Chondrocyte (in vitro differentiated cells): Measurements from ENCODE around the gene SETX. TPM values are rescaled to one million over a fixed set of nuclear protein-coding genes. Genes with fewer than 3 reads are reported as not detected.

Experiments
- DNase-seq: peaks from one replicate; pipeline ENCODE4 v3.0.0; 2021; ENCODE audit warnings: mixed read lengths, low spot score
- H3K27ac Mint-ChIP-seq: one replicate; pipeline ENCODE4 v1.8.0; 2021; ENCODE audit warnings: mild to moderate bottlenecking, moderate library complexity, mixed read lengths; ENCODE audit not compliant: unreplicated experiment
- H3K27me3 Mint-ChIP-seq: 2 replicates; pipeline ENCODE4 v1.8.0; 2021; ENCODE audit warnings: low read depth, mixed read lengths
- H3K36me3 Mint-ChIP-seq: 2 replicates; pipeline ENCODE4 v1.8.0; 2021; ENCODE audit warnings: low read depth, mixed read lengths
- H3K4me1 Mint-ChIP-seq: 2 replicates; pipeline ENCODE4 v1.8.0; 2021; ENCODE audit warnings: low read depth, mild to moderate bottlenecking, mixed read lengths
- H3K4me3 Mint-ChIP-seq: one replicate; pipeline ENCODE4 v1.8.0; 2021; ENCODE audit warnings: mild to moderate bottlenecking, moderate library complexity, mixed read lengths; ENCODE audit not compliant: unreplicated experiment
- H3K9me3 Mint-ChIP-seq: 2 replicates; pipeline ENCODE4 v1.8.0; 2021; ENCODE audit warnings: low read depth, mixed read lengths
- total RNA-seq: library from RNA; stranded (reverse); gene quantifications from 3 replicates; pipeline ENCODE4 v1.2.1, GENCODE V29; 2021
- TF ChIP-seq, protein P1 (sequence below): fragments of 200-600 bp; sonication (generic); IDR thresholded peaks from 2 replicates; pipeline ENCODE4 v1.5.0; 2021; ENCODE audit warnings: antibody characterized with exemption, mild to moderate bottlenecking, moderate library complexity

Gene SETX
- total RNA-seq, 1 donor from 2014 or later, result 40.0 TPM

DNA sequence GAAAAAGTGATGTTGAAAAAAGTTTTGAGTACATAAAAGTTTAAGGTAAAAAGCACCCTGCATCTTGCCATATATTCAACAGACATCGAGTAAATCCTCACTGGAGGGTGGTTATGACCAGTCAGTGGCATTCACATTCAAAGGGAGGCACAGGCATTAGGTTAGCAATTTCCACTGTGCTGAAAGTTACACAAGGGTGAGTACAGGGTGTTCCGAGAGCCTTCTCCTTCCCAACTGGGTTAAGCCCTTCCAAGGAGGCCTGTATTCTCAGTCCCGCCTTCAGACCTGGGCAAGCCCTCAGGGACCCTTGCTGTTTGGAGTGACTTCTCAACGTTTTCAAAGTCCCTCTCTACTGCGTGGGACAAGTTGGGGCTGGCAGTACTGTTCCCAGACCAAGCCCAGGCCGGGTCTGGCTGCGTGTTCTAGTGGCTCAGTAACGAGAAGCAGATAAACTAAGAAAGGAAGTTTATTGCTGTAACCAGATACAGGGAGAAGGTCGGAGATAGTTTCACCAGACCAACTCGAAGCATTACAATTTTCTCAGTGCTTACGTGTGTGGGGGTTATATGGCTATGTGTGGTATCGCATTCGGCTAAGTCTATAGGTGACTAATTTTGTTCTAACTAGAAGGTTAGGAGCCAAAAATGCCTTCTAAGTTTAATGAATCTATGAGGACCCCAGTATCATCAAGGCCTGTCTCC, 13.0 kb upstream of the SETX start:
- H3K27ac Mint-ChIP-seq, result no peak overlapping the region
- peaks cover 2% of the 10 kb centered on the region for H3K36me3 Mint-ChIP-seq
- TF ChIP-seq, protein P1, sequence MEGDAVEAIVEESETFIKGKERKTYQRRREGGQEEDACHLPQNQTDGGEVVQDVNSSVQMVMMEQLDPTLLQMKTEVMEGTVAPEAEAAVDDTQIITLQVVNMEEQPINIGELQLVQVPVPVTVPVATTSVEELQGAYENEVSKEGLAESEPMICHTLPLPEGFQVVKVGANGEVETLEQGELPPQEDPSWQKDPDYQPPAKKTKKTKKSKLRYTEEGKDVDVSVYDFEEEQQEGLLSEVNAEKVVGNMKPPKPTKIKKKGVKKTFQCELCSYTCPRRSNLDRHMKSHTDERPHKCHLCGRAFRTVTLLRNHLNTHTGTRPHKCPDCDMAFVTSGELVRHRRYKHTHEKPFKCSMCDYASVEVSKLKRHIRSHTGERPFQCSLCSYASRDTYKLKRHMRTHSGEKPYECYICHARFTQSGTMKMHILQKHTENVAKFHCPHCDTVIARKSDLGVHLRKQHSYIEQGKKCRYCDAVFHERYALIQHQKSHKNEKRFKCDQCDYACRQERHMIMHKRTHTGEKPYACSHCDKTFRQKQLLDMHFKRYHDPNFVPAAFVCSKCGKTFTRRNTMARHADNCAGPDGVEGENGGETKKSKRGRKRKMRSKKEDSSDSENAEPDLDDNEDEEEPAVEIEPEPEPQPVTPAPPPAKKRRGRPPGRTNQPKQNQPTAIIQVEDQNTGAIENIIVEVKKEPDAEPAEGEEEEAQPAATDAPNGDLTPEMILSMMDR, result no peak
- H3K9me3 Mint-ChIP-seq, result no peaks in the 10 kb centered on the region
- H3K4me3 Mint-ChIP-seq, result no peak overlapping the region
- no peak for DNase-seq
- H3K27me3 Mint-ChIP-seq, result no peaks in the 10 kb centered on the region
- H3K4me1 Mint-ChIP-seq, result peaks cover 3% of the 10 kb centered on the region

- no peak overlapping the region for H3K4me3 Mint-ChIP-seq
- no peaks in the 10 kb centered on the region for H3K4me1 Mint-ChIP-seq
- DNase-seq, result no peak
- H3K36me3 Mint-ChIP-seq, result peaks cover 2% of the 10 kb centered on the region
- no peak overlapping the region for H3K27ac Mint-ChIP-seq
- no peaks in the 10 kb centered on the region for H3K9me3 Mint-ChIP-seq
- TF ChIP-seq, protein P1, result no peak
- no peaks in the 10 kb centered on the region for H3K27me3 Mint-ChIP-seq
Observed at GRCh38 chr9:132366481-132366880, 11.7 kb upstream of the SETX start.

- H3K36me3 Mint-ChIP-seq, result peaks cover 2% of the 10 kb centered on the region
- DNase-seq, result no peak
- H3K9me3 Mint-ChIP-seq, result no peaks in the 10 kb centered on the region
- TF ChIP-seq, protein P1, result no peak
- H3K4me3 Mint-ChIP-seq, result no peak overlapping the region
- H3K4me1 Mint-ChIP-seq, result no peaks in the 10 kb centered on the region
- H3K27me3 Mint-ChIP-seq, result no peaks in the 10 kb centered on the region
- no peak overlapping the region for H3K27ac Mint-ChIP-seq
Observed at GRCh38 chr9:132365986-132366385, 11.2 kb upstream of the SETX start.

DNA sequence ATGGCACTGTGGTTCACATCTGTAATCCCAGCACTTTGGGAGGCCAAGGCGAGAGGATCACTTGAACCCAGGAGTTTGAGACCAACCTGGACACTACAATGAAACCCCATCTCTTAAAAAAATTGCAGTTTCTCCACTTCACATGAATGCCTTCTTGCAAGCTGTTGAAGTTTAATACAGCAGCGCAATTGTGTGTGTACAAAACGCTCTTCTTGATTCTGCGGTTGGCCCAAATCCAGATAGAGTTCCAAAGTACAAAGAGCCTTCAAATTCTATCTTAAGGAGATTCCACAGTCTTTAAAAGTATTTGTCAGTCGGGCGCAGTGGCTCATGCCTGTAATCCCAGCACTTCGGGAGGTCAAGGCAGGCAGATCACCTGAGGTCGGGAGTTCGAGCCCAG, 9.3 kb upstream of the SETX start:
- no peaks in the 10 kb centered on the region for H3K4me1 Mint-ChIP-seq
- H3K9me3 Mint-ChIP-seq, result no peaks in the 10 kb centered on the region
- H3K4me3 Mint-ChIP-seq, result no peak overlapping the region
- no peak for DNase-seq
- TF ChIP-seq, protein P1, result no peak
- H3K27me3 Mint-ChIP-seq, result no peaks in the 10 kb centered on the region
- no peak overlapping the region for H3K27ac Mint-ChIP-seq
- H3K36me3 Mint-ChIP-seq, result no peaks in the 10 kb centered on the region

- H3K4me3 Mint-ChIP-seq, result no peak overlapping the region
Observed at GRCh38 chr9:132357764-132358163, 3.0 kb upstream of the SETX start.

More at GRCh38 chr9:132357764-132358163, 3.0 kb upstream of the SETX start:
- TF ChIP-seq, protein P1, result no peak
- H3K27me3 Mint-ChIP-seq, result no peaks in the 10 kb centered on the region
- H3K36me3 Mint-ChIP-seq, result peaks cover 8% of the 10 kb centered on the region
- H3K4me1 Mint-ChIP-seq, result peaks cover 17% of the 10 kb centered on the region
- DNase-seq, result no peak
- H3K27ac Mint-ChIP-seq, result no peak overlapping the region
- H3K9me3 Mint-ChIP-seq, result no peaks in the 10 kb centered on the region
